ENCODE data around the gene CYP2W1.
"Not testable (repeated sequence)": the region's sequence is repeated elsewhere in the genome, so short reads cannot be mapped to it uniquely, and the experiment has no call there.

Gene CYP2W1

DNA sequence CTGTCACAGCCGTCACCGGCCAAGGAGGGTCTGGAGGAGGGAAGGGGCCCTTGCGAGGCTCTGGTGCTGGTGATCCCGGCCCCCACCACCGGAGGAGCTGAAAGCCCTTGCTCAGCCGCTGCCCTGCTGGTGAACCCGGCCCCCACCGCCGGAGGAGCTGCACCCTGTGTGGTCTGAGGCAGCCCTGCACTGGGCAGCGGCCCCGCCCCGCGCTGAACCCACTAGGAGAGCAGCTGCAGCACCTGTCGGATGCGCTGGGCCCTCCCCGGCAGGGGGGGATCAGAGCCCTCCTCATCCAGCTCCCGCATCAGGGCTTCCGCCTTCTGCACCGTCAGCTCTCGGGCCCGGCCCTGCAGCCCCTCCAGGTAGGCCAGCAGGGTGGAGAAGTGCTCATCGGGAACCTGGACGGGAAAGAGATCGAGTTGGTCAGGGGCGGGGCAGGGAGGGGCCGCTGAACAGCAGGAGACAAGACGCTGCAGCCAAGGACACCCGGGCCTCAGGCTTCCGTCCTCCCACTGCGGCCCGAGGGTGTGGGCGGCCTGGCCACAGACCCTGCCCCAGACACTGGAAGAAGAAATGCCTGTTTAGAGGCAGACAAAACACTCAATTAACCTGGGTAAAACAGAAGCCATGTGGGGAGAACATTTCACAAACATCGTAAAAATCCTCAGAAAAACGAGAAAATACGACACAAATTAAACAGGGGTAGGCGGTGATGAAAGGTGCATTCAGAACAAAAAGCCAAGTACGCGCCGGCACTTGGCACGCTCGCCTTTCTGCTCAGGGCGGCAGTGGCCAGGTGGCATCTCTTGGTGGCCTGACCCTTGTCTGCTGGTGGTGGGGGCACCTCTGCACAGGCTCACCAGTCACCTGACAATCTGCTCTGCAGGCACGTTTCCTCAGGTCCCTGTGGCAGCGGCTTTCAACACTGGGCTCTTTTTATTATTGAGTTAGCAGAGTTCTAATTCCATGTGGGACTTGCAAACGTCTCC is 14.7 kb downstream of the CYP2W1 start:
- DNase-seq, result no peak

DNA sequence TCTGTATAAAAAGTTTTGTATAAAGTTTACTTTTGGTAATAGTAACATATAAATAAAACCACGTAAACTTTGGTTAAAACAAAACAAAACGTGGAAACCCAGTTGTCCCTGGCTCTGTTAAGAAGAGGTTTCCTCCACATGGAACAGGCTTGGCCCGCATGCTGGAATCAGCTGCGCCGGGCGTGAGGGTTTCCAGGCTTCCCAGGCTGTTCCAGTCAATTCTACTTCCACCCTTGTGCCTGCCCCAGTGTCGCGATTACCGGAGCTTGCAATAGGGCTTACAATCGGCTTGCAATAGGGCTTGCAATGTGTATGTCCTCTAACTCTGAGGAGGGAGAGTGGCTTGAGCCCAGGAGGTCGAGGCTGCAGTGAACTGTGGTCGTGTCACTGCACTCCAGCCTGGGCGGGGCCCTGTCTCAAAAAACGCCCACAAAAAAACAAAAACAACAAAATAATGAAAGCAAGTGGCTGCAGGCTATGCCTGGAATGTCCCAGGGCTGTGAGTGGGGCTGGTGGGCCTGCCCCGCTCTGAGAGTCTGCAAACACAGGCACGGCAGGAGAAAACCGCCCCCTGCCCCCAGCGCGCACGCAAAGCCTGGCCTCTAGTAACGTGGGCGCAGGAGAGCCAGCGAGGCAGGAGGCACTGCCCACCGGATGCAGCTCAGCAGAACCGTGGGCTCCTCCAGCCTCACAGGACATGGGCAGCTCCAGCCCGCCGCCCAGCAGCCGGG is 16.3 kb downstream of the CYP2W1 start:
- no peak for DNase-seq

DNA sequence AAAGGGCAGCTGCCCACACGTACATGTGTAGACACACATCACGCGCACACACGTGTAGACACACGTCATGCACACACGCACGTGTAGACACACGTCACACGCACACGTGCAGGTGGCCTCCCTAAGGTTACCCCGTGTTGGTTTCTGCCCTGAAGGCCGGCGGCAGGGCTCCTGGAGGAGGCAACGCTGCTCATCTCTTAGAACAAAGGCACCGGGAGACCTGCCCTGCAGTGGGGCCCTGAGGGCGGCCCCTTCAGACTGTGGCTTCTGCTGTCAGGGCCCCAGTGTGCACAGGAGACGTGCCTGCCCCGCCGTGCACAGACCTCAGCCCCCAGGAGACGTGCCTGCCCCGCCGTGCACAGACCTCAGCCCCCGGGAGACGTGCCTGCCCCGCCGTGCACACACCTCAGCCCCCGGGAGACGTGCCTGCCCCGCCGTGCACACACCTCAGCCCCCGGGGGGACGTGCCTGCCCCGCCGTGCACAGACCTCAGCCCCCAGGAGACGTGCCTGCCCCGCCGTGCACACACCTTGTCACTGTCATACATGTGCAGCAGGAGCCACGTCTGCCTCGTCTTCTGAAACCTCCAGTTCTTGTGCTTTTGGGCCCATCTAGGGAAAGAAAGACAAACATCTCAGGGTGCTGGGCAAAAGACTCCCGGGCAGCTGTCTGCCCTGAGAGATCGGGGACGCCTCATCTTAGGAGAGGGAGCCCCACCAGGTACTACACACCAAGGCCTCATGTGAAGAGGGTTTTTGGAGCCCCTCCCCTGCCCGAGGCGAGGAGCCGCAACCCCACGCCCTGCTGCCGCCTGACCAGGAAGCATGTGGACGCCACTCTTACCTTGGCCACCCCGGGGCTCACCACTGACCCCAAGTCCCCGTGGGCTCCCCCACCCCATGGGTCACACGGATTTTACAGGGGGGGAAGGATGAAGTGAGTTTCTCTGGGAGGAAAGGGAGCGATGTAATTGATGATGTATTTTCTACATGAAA is 17.3 kb downstream of the CYP2W1 start:
- no peak for DNase-seq

DNA sequence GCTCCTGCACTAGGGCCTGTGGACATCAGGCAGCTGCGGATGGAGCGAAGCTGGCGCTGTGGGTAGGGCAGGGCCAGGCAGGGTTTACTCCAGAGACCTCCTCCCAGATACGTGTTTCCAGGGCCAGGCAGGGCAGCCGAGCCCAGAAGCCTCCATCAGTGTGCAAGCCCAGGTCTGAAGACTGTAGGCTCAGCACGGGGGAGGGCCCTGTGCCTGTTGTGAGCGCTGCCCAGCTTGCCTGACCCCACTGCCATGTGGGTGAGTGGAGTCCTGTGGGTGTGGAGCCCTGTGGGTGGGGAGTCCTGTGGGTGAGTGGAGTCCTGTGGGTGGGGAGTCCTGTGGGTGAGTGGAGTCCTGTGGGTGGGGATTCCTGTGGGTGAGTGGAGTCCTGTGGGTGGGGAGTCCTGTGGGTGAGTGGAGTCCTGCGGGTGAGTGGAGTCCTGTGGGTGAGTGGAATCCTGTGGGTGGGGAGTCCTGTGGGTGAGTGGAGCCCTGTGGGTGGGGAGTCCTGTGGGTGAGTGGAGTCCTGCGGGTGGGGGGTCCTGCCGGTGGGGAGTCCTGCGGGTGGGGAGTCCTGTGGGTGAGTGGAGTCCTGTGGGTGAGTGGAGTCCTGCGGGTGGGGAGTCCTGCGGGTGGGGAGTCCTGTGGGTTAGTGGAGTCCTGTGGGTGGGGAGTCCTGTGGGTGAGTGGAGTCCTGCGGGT is 18.2 kb downstream of the CYP2W1 start:
- DNase-seq, result not testable (repeated sequence)

DNA sequence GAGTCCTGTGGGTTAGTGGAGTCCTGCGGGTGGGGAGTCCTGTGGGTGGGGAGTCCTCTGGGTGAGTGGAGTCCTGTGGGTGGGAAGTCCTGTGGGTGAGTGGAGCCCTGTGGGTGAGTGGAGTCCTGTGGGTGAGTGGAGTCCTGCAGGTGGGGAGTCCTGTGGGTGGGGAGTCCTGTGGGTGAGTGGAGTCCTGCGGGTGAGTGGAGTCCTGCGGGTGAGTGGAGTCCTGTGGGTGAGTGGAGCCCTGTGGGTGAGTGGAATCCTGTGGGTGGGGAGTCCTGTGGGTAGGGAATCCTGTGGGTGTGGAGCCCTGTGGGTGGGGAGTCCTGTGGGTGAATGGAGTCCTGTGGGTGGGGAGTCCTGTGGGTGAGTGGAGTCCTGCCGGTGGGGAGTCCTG is 19.0 kb downstream of the CYP2W1 start:
- DNase-seq, result not testable (repeated sequence)

DNA sequence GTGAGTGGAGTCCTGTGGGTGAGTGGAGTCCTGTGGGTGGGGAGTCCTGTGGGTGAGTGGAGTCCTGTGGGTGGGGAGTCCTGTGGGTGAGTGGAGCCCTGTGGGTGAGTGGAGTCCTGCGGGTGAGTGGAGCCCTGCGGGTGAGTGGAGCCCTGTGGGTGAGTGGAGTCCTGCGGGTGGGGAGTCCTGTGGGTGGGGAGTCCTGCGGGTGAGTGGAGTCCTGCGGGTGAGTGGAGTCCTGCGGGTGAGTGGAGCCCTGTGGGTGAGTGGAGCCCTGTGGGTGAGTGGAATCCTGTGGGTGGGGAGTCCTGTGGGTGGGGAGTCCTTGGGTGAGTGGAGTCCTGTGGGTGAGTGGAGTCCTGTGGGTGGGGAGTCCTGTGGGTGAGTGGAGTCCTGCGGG is 19.5 kb downstream of the CYP2W1 start:
- not testable (repeated sequence) for DNase-seq

DNA sequence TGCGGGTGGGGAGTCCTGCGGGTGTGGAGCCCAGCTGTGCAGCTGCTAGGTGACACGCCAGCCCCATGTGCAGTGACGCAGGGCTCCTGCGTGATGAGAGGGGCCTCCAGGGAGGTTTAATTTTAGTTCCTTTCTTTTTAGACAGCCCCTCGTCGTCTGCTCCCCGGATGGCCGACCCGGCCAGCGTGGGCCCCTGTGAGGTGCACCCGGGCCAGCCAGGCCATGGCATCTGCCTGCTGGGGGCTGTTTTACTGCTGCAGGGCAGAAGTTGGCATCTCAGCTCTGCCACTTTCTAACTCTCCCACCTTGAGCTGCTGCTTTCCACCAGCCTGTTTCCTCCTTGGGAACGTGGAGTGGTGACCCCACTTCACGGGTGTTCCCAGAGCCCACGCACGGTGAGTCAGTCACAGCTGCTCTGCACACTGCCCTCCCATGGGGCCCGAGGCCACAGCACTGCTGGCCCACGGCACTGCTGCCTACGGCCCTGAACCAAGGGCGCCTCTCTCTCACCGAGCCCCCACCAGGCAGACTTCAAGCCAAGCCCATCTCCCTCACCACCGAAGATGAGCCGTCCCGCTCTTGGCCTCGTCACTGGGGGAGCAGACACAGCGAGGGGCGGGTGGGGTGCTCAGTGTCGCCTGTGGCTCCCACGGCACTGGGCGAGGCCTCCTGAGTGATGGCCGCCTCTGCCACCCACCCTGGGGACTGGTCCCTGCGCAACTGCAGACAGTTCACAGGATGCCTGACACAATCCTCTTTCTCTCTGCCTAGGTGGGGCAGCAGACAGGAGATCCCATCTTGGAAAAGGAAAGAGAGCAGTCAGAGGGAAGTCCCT is 21.3 kb downstream of the CYP2W1 start:
- DNase-seq, result peak in 3 of 4 experiments; percentile 38 to 46 (median 40)

DNA sequence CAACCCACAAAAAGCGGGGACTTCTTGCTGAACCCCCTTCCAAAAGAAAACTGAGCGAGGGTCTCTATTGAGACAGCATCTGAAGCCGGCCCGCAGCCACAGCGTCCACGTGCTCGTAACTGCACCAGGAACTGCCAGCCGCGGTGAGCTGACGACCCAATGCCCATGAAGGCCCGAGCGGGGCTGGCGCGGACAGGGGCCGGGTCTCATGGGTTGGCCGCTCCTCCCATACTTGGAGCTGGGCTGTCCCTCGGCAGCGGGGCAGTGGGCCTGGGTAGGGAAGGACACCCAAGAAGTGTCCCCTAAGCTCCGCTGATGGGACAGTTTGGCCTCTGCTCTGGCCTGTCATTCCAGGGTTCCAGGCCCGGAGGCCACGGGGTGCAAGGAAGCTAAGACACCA is 22.3 kb downstream of the CYP2W1 start:
- DNase-seq, result no peak

DNA sequence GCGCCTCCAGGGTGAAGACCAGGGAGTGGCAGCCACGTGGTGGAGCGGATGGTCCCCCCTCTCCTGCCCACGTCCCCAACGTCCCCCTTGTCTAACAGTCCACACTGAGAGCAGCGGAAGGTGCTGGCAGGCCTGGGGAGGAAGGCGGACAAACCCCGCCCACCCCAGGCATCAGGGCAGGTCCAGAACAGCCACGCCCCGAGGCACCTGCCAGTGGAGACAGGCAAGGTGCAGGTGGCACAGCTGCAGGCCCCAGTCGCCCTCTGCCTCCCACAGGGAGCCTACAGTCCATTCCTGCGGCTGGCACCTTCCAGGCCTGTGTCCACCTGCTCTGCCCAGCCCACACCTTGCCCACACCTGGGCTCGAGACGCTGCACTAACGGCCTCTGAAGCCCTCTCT is 24.9 kb downstream of the CYP2W1 start:
- DNase-seq, result no peak

DNA sequence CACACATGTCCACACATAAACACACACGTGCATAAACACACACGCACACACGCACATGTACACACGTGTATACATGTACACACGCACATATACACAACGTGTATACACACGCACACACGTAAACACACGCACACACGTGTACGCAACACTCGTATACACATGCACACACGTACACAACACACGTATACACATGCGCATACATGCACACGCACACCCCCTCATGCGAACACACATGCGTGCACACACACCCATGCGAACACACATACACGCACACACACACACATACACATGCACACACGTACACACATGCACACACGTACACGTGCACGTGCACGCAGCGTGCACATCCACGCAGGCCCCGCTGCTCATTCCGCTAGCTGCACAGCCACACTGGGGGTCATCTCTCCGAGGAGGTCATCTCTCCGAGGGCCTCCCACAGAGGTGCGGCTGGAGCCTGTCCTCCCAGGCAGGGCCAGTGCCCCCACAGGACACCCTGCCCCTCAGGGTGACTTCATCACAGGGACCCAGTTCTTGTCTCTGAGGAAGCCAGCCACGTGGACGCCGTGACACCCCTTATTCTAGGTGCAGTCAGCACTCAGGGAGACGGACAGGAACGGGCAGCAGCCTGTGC is 25.9 kb downstream of the CYP2W1 start:
- no peak for DNase-seq

DNA sequence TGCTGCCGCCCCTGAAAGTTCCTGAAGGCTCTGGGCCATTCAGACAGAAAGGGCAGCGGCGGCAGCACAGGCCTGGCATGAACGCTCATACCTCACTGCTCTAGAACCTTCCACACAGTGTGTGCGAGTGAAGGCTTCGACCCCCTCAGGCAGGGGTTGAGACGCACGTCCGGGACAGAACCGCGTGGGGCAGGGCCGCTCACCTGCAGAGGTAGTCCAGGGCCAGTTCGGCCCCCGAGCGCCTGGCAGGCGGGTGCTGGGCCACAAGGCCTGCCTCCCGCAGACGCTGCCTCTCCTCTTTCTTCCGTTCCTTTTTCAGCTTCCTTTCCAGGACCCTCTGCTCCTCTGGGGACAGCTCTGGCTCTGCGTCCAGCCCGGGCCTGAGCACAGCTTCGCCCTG is 26.8 kb downstream of the CYP2W1 start:
- no peak for DNase-seq

DNA sequence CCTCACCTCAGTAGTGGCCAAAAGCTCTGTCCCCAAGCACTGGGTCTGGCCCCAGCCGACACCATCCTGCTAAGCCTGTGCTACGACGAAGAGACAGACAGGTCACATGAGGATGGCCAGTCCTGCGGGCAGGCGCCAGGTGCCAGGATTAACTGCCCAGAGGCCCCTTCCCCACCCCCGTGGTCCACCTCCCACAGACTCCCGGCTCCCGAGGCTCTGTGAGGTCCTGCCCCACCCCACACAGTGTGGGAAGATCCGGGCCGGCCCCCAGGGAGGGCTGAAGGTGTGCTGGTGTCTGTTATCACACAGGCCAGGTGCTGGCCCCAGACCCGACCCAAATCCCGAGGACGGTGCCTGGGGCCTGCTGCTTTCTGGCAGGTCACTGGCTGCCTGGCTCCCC is 27.2 kb downstream of the CYP2W1 start:
- no peak for DNase-seq

DNA sequence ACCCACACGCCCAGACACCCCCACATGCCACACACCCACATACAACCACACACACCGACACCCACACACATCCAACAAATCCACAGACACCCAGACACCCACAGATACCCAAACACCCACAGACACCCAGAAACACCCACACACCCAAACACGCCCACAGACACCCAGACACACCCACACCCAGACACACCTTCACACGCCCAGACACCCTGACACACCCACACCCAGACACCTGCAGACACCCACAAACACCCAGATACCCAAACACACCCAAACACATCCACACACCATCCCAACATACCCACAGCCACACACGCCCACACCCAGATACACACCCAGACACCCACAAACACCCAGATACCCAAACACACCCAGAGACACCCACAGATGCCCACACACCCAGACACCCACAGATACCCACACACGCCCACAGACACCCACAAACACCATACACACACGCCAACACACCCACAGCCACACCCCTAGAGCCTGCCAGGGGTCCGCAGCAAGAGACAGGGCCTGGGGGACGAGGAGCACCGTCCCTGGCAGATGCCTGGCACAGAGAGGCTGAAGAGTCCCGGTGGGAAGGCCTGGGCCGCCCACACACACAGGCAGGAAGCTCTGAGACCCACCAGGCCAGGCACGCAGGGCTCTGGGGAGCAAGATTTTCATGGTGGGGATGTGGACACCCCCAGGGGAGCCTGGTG is 28.5 kb downstream of the CYP2W1 start:
- DNase-seq, result no peak

DNA sequence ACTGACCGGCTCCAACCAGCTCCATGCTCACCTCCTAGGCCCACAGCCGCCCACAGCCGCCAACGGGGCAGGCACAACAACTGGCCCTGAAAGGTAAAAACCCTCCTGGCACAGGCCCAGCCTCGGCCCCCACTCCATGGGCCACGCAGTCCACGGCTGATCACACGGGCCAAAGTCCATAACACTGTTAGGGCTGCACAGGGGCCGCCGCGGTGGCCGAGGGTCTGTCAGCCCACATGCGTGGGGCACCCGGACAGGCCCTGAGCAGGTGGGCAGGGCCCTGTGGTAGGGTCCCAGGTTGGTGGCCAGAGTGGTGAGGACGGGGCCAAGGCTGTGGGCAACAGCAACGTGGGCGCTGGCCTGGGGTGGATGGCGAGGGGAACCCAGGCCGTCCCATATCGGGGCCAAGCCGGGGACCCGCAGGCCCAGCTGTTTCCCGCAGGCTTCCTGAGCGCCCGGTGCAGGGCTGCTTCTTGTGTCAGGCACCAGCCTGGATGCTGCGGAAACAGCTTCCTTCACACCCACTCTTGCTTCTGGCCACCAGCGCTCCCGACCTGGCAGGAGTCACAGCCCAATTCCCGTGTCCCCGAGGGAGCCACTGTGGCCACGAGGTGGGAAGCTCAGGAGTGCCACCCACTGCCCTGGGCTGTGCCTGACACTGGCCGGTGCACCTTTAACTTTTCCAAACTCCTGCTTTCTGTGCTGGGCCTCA is 29.2 kb downstream of the CYP2W1 start:
- peak in 2 of 4 experiments; percentile 30 to 54 for DNase-seq

DNA sequence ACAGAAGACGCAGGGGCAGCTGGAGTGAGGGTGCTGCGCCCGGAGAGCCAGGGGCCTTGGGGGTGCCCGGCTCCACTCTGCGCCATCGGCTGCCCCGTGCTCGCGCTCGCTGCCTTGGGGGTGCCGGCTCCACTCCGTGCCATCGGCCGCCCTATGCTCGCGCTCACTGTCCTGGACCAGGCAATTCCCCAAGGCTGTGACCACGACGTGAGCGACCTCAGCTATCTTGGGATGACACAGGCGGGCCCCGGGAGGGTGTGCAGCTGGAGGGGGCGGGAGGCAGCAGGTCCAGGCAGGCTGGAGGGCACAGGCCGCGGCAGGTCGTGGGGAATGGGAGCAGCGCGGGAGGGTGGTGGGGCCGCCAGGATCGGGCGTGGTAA is 29.7 kb downstream of the CYP2W1 start:
- no peak for DNase-seq

DNA sequence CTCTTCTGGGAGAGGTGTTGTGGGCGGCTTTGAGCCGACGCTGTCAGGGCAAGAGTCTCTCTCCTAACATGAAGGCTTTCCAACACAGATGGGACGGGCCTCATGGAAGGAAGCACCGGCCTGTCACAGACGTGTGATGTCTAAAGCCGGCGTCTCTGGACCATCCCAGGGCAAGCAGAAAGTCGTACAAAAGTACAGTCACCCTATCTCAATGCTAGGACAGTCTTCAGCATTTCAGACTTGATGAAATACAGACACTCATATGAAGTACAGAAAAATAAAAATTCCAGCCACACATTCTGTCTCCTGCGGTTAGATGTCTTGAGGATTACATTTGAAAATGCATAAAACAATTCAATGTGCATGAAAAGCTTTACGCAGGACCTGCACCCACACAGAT is 30.6 kb downstream of the CYP2W1 start:
- no peak for DNase-seq

DNA sequence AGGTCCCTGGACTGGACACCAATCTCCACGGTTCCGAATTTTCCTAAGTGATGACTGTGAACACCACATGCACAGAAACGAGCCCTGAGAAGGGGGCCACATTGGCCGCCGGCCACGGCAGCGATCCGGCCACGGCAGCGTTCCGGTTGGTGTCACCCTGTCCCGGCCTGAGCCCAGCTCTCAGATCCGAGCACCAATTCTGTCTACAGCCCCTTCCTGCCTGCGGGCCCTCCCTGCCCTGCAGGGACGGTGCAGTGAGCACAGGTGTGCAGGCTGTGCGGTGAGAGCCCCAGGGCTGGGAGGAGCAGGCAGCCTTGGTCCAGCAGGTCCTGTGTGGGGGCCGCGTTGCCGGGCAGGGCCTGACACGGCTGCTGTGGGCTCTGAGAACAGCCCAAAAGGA is 31.7 kb downstream of the CYP2W1 start:
- no peak for DNase-seq

DNA sequence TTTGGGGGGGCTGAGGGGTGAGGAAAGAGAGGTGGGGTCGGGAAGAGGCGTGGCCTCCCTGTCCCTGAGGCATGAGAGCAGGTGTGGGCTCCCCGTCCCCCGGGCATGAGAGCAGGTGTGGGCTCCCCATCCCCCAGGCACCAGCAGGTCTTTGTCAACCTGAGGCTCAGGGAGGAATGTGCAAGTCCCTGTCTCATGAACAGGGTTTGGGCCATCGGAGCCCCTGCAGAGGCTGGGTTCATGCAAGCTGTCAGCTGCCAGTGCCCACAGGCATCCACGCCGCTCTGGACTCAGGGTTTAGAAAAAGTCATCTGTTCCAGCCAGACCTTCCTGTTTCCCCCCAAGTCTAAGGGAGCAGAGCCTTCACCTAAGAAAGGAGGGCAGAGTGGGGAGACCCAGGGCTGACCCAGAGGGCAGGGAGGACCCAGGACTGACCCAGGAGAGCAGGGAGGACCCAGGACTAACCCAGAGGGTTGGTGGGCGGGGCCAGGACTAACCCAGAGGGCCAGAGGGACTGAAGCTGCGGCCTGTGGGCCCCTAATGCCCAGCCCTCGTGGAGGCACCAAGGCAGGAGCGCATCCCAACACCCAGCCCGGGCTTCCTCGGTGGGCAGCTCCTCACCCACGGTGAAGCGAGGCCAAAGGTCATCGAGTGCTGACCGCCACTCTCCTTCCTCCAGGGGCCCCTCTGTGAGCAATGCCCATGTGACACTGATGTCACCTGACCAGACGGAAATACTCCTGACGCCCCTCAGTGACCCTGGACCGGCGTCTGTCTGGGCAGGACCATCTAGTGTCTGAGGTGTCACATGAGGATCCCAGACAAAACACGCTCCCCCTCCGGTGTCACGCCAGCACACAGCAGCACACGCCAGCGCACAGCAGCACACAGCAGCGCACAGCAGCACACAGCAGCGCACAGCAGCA is 32.5 kb downstream of the CYP2W1 start:
- peak in 2 of 4 experiments; percentile 17 to 47 for DNase-seq

All from suppressor macrophage (primary cell).